GF-D8 (cell line): ENCODE measurements around the gene MAB21L3.

ENCODE experiments used
- DNase-seq: peaks from one replicate; lab custom pipeline; 2025; lab: John Stamatoyannopoulos, UW

Gene MAB21L3

DNA sequence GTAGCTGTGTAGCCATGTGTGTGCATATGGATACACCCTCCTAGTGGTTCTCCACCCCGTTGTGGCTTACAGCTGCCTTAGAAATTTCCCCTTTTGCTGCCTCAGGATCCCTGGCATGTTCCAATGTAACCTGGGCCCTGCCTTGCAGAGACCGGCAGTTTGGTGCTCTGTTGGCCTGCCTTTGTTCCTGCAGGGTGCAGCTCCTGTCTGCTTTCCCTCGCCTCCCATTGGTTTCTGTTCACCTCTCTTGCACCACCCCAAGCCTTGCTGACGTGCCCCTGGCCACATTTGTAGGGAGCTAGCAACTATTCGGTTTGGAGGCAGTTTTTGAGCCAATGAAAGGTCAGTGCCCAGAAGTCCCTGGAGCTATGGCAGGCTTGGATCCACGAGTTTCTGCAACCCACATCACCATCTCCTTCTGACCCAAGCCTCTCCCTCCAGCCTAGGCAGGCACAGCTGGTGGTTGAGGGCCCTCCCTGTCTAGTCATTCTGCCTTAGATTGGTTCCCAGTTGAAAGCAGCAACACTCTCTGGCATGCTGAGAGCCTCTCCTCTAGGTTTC is 54.9 kb downstream of the MAB21L3 start:
- DNase-seq = no peak

DNA sequence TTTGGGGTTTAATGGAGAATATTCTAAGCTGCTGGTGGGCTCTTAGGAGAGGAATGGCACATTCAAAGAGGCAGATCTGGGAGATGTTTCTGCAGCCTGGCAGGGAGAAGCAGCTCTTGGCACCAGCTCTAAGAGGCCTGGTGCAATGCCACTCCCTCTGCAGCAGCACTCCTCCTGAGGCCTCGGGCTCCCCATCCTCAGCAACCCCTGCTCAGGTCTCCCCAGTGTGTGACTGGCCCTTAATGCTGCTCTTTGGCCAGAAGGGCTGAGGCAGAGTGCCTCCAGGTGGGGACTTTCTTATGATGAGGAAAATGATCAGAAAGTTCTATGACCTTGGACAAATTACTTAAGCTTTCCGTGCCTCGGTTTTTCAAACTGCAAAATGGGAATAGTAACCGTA is 55.5 kb downstream of the MAB21L3 start:
- DNase-seq = no peak

DNA sequence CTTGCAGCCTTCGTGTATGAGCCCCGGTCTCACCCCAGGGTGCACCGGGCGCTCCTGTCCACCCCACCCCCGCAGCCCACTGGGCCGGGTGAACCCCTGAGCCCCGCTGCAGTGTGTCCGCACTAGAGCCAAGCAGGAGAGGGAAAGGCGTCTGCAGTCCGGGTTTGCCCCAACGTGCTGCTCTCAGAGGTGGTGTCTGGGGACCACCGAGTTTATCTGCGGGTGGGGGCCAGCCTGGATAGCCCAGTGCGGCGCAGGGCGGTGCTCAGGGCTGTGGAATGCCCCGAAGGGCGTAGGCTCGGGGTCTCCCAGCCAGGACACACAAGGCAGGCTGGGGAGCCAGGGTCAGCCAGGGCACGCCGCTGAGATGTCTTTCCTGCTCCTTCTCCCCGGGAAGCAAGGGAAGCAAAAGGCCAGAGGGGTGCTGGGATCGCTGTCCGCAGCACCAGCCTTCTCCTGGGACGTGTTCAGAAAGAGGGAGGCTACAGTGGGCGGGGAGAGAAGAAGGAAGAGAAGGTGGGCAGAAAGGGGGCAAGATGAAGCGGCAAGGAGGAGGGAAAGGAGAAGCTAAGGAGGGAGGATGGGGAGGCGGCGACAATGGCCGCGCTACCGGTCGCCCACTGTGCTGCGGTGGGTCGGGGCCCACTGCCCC is 56.6 kb downstream of the MAB21L3 start:
- DNase-seq = no peak

DNA sequence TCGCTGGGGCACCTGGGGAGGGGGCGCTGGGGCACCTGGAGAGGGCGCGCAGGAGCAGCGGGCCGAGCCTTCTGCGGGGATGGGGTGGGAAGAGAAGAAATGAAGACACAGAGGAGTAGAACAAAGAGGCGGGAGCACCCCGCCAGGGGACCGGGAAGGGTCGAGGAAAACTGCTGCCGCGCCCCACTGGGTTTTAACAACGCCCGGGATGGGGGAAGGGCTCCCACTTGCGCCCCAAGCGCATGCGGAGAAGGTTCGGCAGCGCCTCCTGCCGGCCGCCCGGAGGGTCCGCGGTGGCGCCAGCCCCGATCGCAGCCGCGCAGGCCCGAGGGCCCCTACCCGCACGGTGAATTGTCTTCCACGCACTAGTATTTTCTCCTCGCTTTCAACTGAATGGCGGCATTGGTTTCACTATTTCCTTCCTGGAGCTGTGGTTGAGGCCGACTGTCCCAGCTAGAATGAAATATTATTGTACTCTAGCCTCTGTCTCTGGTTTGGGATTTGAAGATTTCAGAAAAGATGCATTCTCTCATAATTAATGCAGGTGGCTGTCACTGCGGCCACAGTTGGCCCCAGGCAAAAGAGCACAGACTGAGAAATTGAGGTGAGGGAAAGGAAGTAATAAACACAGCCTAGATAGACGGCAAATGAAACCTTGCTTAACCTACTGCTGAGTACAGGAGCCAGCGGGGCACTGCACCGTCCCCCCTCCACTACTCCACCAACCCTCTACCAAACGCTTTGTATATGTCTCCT is 57.3 kb downstream of the MAB21L3 start:
- DNase-seq = no peak

DNA sequence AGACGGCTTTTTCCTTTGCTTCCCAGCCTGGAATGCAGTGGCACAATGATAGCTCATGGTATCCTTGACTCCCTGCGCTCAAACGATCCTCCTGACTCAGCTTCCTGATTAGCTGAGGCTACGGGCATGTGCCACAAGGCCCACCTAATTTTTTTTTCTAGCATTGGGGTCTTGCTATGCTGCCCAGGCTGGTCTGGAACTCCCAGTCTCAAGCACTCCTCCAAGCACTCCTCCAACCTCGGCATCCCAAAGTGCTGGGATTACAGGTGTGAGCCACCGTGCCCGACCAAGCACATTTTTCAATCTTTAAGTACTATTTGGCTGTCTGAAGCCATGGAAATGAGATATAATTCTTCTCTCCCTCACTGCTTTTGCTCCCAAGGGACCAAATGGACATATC is 58.7 kb downstream of the MAB21L3 start:
- DNase-seq = no peak

DNA sequence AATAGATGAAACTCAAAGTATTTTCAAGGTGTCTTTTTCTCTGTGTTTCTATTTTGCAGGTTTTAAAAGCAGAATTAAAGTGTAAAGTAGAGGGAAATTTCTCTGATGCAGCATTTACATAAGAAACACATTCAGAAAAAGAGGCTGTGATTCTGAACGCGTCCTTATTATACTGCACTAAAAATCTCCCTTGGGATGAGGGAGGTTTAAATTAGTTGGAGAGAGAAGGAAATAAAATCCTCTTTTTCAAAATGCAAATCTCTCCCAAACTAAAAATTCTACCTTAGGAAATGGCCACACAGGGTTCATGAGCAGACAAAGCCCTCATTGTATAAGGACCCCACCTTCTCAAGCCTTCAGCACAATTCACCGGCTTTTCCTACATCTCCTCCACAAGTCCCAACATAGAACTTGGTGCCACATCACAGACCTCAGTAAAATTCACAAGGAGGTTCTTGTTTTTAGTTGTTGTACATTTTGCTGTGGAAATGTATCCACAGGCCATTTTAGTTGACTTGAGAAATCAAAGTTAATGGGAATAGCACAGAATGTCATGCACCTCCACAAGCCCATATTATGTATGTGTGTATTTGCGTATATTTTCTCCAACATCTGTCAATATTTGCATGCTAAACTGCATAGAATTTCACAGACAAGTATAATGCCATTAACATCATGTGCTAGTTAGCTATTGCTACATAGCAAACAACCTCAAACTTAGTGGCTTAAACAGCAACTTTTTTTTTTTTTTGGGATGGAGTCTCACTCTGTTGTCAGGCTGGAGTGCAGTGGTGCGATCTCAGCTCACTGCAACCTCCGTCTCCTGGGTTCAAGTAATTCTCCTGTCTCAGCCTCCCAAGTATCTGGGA is 59.8 kb downstream of the MAB21L3 start:
- no peak for DNase-seq

DNA sequence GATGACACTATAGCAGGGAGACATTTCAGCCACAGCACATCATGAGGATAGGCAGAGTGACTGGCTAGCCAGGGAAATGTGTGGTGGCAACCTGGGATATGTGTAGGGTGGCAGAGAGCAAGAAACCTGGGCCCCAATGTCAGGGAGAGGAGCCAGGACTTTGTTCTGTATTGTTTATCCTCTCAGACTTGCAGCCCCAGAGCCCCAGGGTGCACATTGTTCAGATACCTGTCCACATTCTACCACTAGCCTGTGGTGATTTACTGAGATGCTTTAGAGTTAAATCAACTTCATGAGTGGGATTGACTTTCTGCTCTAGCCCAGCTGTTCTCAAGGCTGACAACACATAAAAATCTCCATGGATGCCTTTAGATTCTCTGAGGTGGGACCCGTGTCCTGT is 61.5 kb downstream of the MAB21L3 start:
- DNase-seq = no peak

DNA sequence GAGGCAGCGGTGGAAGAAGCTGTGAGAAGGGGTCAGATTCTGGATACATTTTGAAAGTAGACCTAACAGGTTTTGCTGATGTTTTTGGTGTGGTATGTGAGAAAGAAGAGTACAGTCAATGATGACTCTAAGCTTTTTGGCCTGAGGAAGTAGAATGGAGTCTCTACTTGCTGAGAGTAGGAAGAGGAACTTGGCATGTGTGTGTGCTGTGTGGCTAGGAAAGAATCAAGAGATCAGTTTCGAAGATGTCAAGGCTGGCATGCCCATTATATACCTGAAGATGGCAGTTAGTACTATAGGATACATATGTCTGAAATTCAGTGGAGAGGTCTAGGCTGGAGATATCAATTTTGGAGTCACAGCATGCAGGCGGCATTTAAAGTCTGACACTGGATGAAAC is 64.4 kb downstream of the MAB21L3 start:
- DNase-seq = no peak

DNA sequence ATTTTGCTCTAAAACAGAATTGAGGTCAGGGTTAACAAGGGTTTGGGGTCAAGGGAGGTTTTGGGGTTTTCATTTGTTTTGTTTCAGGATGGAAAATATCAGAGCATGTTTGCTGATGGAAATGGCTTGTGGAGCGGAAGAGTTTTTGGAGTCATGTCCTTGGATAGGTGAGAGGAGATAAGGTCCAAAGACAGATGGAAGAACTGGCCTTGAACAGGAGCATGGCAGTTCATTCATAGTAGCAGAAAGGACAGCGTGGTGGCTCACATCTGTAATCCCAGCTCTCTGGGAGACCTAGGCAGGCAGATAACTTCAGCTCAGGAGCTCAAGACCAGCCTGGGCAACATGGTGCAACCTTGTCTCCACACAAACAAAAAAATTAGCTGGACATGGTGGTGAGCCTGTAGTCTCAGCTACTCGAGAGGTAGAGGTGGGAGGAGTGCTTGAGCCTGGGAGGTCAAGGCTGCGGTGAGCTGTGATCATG is 65.1 kb downstream of the MAB21L3 start:
- DNase-seq = no peak

DNA sequence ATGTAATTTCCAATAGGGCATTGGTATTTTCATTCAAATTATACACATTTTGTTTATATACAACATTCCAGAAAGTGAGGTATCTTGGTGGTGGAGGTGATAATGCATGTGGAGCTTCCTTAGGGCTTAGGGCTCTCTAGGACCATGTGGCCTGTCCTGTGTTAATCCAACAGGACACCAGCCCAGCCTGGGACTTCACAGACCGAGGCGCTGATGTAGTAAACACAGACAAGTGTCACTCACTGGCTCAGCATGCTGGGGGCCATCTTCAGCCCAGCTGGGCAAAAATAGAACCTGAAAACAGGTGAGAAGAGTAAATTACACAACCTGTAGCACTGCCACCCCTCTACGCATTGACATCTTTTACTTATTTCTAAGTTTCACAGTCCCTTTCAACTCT is 66.7 kb downstream of the MAB21L3 start:
- DNase-seq = no peak

DNA sequence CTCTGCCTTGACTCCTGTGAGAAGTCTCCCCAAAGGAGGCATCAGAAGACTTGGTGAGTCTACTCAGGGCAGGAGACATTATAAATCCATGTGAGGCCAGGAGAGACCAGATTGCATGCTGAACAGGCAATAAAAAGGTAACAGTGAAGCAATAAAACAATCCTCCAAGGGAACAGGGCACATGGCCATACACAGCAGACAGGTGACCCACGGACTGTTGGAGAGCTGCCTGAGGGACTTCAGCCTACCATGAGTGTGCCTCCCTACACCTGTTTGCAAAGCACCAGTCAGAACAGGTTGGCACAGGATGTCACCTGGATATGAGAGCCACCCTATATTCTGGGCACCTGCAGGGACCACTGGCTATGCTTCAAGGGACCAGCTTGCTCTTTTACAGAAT is 67.6 kb downstream of the MAB21L3 start:
- DNase-seq = no peak

DNA sequence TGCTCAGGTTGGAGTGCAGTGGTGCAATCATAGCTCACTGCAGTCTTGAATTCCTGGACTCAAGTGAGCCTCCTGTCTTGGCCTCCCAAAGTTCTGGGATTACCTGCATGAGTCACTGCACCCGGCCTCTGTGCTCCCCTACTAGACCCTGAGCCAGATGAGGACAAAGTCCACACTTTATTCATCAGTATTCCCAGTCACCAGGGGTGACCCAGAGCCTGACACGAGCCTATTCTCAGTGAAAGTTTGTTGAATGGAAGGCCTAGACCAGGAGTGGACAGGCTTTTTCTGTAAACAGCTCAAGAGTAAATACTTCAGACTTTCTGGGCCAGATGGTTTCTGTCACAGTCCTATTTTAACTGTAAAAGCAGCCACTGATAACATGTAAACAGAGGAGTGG is 68.2 kb downstream of the MAB21L3 start:
- DNase-seq = no peak

DNA sequence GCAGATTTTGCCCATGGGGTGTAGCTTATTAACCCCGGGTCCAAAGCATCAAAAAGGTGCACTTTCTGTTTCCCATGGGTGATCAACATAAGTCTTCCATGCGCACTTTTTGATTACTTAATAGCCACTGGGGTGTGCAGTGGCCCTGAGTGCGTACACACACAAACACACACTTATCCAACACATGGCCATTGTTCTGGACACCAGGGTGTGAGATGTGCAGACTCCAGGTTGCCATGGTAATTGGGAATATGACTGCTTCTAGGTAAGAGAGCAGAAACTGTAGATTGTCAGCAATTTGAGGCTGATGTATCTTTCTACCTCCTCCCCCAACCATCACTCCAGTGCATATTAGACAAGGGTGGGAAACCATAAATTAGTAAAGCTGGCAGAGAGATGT is 68.8 kb downstream of the MAB21L3 start:
- no peak for DNase-seq

DNA sequence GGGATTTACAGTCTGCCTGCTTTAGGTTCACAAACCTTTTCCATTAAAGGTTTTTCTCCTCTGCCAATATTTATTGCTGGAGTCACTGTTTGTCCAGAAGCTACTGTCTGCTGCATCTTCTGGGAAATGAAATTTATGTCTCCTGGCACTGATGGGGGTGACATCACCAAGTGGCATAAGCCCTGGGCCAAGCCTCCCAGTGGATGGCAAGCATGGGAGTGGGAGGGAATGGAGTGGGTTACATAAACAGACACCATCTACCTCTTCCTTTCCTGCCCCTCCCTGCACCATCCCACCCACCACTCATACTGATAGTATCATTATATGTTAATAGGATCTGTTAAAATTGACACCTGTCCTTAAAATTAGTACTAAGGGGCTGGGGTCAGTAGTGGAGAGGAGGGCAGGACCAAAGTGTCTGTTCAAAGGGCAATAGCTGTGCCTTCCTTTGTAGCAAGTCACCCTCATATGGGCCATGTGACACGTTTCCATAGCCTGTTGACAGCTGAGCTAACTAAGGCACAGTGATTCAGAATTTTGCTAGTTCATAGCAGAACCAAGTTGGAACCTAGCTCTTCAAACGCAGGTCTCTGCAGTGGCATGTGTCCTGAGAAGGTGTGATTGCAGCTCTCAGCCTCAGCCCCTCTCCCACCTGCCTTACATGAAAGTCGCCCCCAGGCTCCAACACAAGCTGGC is 71.0 kb downstream of the MAB21L3 start:
- no peak for DNase-seq
